Measurements from ENCODE around the gene DMRTC2. TPM values are rescaled to one million over a fixed set of nuclear protein-coding genes. Genes with fewer than 3 reads are reported as not detected.

Gene DMRTC2
- total RNA-seq, 1 donor from 2014 or later: not detected

DNA sequence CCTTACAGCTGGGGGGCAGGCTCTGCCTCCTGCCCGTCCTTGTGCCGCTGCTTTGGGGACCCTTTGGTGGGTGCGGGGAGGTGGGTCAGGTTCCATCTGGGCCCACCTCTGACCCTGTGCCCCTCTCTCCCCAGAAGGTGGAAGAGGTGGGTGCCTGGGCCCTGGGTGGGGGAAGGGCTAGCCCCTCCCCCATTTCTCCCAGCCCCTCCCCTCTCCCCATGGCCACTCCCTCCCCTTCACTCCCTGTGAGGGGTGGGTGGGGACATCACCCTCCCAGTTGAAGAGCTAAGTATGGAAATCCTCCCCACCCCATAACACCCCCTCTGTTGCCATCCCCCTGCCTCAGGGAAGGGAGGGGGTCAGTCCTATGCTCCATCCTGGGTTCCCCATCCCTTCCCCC lies 52.3 kb downstream of the DMRTC2 start:
- DNase-seq (ENCODE audit: low read depth) (no peak), FAIRE-seq (no peak)
- Histone ChIP-seq H3K79me2 (ENCODE audit: insufficient read depth, low read length) (no peaks in the 10 kb centered on the region), H3K9ac (ENCODE audit: low read length) (no peak overlapping the region), H2AFZ (ENCODE audit: low read depth, low read length) (no peak overlapping the region), H3K4me3 (ENCODE audit: insufficient read depth, low read depth, low read length) (no peak overlapping the region), H3K27me3 (ENCODE audit: insufficient read depth, low read length) (no peaks in the 10 kb centered on the region), H3K36me3 (ENCODE audit: insufficient read depth, low read length) (peaks cover 25% of the 10 kb centered on the region), H3K4me2 (ENCODE audit: low read length) (no peak overlapping the region), H4K20me1 (ENCODE audit: insufficient read depth, low read length) (peaks cover 27% of the 10 kb centered on the region), H3K4me1 (ENCODE audit: insufficient read depth, low read length) (no peaks in the 10 kb centered on the region), H3K9me3 (ENCODE audit: insufficient read depth, low read depth, low read length) (no peaks in the 10 kb centered on the region), H3K27ac (ENCODE audit: low read depth, low read length) (no peak overlapping the region)
- no peaks in the 10 kb centered on the region for H3K9me3 Mint-ChIP-seq (ENCODE audit: unreplicated experiment)
- no peaks in the 10 kb centered on the region for H3K27me3 Mint-ChIP-seq (ENCODE audit: low read depth, unreplicated experiment)
- peaks cover 19% of the 10 kb centered on the region for H3K36me3 Mint-ChIP-seq (ENCODE audit: low read depth, unreplicated experiment)
- H3K4me3 Mint-ChIP-seq (ENCODE audit: unreplicated experiment): no peak overlapping the region
- no peak overlapping the region for H3K27ac Mint-ChIP-seq (ENCODE audit: unreplicated experiment)
- no peaks in the 10 kb centered on the region for H3K4me1 Mint-ChIP-seq (ENCODE audit: low read depth, unreplicated experiment)
- TF ChIP-seq, protein P1, sequence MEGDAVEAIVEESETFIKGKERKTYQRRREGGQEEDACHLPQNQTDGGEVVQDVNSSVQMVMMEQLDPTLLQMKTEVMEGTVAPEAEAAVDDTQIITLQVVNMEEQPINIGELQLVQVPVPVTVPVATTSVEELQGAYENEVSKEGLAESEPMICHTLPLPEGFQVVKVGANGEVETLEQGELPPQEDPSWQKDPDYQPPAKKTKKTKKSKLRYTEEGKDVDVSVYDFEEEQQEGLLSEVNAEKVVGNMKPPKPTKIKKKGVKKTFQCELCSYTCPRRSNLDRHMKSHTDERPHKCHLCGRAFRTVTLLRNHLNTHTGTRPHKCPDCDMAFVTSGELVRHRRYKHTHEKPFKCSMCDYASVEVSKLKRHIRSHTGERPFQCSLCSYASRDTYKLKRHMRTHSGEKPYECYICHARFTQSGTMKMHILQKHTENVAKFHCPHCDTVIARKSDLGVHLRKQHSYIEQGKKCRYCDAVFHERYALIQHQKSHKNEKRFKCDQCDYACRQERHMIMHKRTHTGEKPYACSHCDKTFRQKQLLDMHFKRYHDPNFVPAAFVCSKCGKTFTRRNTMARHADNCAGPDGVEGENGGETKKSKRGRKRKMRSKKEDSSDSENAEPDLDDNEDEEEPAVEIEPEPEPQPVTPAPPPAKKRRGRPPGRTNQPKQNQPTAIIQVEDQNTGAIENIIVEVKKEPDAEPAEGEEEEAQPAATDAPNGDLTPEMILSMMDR (IDR thresholded peaks at IDR 0.05; ENCODE audit: insufficient read depth, low read depth, low read length): no peak
- no peak for TF ChIP-seq EZH2 (IDR thresholded peaks at IDR 0.05; ENCODE audit: insufficient read depth, low read length)

DNA sequence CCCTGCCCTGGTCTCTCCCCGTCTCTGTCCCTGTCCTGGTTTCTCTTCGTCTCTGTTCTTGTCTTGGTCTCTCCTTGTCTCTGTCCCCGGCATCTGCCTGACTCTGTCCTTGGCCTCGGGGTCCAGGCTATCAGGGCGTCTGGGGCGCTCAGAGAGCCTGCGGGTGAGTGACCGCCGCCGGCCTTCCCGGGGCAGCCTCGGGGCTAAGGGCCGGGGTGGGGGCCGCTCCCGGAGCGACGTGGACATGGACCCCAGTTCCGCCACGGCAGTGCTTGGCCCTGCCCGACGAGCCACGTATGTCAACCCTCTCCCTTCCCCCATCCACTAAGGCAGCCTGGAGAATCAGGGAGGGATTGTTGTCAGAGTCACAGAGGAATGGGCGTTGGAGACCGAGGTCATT lies 53.0 kb downstream of the DMRTC2 start:
- FAIRE-seq: no peak
- Histone ChIP-seq H3K79me2 (ENCODE audit: insufficient read depth, low read length) (no peaks in the 10 kb centered on the region), H3K4me1 (ENCODE audit: insufficient read depth, low read length) (no peaks in the 10 kb centered on the region), H3K9ac (ENCODE audit: low read length) (no peak overlapping the region), H3K27me3 (ENCODE audit: insufficient read depth, low read length) (no peaks in the 10 kb centered on the region), H3K36me3 (ENCODE audit: insufficient read depth, low read length) (peaks cover 24% of the 10 kb centered on the region), H4K20me1 (ENCODE audit: insufficient read depth, low read length) (peaks cover 23% of the 10 kb centered on the region), H3K9me3 (ENCODE audit: insufficient read depth, low read depth, low read length) (no peaks in the 10 kb centered on the region), H3K4me3 (ENCODE audit: insufficient read depth, low read depth, low read length) (no peak overlapping the region), H3K27ac (ENCODE audit: low read depth, low read length) (no peak overlapping the region), H2AFZ (ENCODE audit: low read depth, low read length) (no peak overlapping the region), H3K4me2 (ENCODE audit: low read length) (no peak overlapping the region)
- DNase-seq (ENCODE audit: low read depth): no peak
- H3K27ac Mint-ChIP-seq (ENCODE audit: unreplicated experiment): no peak overlapping the region
- peaks cover 23% of the 10 kb centered on the region for H3K36me3 Mint-ChIP-seq (ENCODE audit: low read depth, unreplicated experiment)
- H3K4me1 Mint-ChIP-seq (ENCODE audit: low read depth, unreplicated experiment): no peaks in the 10 kb centered on the region
- no peaks in the 10 kb centered on the region for H3K27me3 Mint-ChIP-seq (ENCODE audit: low read depth, unreplicated experiment)
- H3K4me3 Mint-ChIP-seq (ENCODE audit: unreplicated experiment): no peak overlapping the region
- TF ChIP-seq, protein P1 (IDR thresholded peaks at IDR 0.05; ENCODE audit: insufficient read depth, low read depth, low read length): no peak
- no peak for TF ChIP-seq EZH2 (IDR thresholded peaks at IDR 0.05; ENCODE audit: insufficient read depth, low read length)
- H3K9me3 Mint-ChIP-seq (ENCODE audit: unreplicated experiment): no peaks in the 10 kb centered on the region

DNA sequence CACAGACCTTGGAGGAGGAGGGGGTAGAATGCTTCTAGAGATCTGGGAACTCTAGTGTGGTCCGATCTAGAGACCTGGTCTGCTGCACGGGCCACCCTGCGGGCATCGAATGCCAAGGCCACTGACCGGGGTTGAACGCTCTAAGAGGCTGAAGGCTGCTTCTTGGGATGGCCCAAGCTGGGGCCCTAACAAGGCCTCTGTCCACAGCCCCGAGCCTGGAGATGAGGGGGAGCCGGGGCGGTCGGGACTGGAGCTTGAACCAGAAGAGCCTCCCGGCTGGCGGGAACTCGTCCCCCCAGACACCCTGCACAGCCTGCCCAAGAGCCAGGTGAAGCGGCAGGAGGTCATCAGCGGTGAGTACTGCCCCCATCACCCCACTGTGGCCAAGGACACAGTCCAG lies 53.4 kb downstream of the DMRTC2 start:
- Mint-ChIP-seq H3K27me3 (ENCODE audit: low read depth, unreplicated experiment) (no peaks in the 10 kb centered on the region), H3K4me1 (ENCODE audit: low read depth, unreplicated experiment) (no peaks in the 10 kb centered on the region), H3K27ac (ENCODE audit: unreplicated experiment) (no peak overlapping the region), H3K4me3 (ENCODE audit: unreplicated experiment) (no peak overlapping the region), H3K9me3 (ENCODE audit: unreplicated experiment) (no peaks in the 10 kb centered on the region), H3K36me3 (ENCODE audit: low read depth, unreplicated experiment) (peaks cover 23% of the 10 kb centered on the region)
- H3K27me3 ChIP-seq (ENCODE audit: insufficient read depth, low read length): no peaks in the 10 kb centered on the region
- H3K4me3 ChIP-seq (ENCODE audit: insufficient read depth, low read depth, low read length): no peak overlapping the region
- no peak for TF ChIP-seq EZH2 (IDR thresholded peaks at IDR 0.05; ENCODE audit: insufficient read depth, low read length)
- TF ChIP-seq, protein P1 (IDR thresholded peaks at IDR 0.05; ENCODE audit: insufficient read depth, low read depth, low read length): no peak
- H3K27ac ChIP-seq (ENCODE audit: low read depth, low read length): no peak overlapping the region
- H3K36me3 ChIP-seq (ENCODE audit: insufficient read depth, low read length): peaks cover 23% of the 10 kb centered on the region
- H2AFZ ChIP-seq (ENCODE audit: low read depth, low read length): no peak overlapping the region
- H3K4me1 ChIP-seq (ENCODE audit: insufficient read depth, low read length): no peaks in the 10 kb centered on the region
- FAIRE-seq: no peak
- no peaks in the 10 kb centered on the region for H3K79me2 ChIP-seq (ENCODE audit: insufficient read depth, low read length)
- no peak overlapping the region for H3K4me2 ChIP-seq (ENCODE audit: low read length)
- no peaks in the 10 kb centered on the region for H3K9me3 ChIP-seq (ENCODE audit: insufficient read depth, low read depth, low read length)
- DNase-seq (ENCODE audit: low read depth): no peak
- peaks cover 26% of the 10 kb centered on the region for H4K20me1 ChIP-seq (ENCODE audit: insufficient read depth, low read length)
- H3K9ac ChIP-seq (ENCODE audit: low read length): no peak overlapping the region

Small RNA genes lying within 50 kb of the gene (microRNA-seq; reads per million reads assigned to microRNA genes)
- gene MIR6797: 3.8 reads per million, percentile 14 among the genes with 10 or more reads in this experiment

Other genes starting within 250 kb of the DMRTC2 start
- gene CEACAM4, start 218.0 kb upstream of the DMRTC2 start, total RNA-seq: not detected in 2 replicates
- gene CEACAM7, start 156.8 kb upstream of the DMRTC2 start, total RNA-seq: not detected in 2 replicates
- gene CEACAM5, start 136.4 kb upstream of the DMRTC2 start, total RNA-seq: not detected in 2 replicates
- gene CEACAM6, start 89.5 kb upstream of the DMRTC2 start, total RNA-seq: not detected in 2 replicates
- not detected in 2 replicates for gene CEACAM3, start 48.5 kb upstream of the DMRTC2 start, total RNA-seq
- not detected in 2 replicates for gene LYPD4, start 359 bp upstream of the DMRTC2 start, total RNA-seq
- gene RPS19, start 15.2 kb downstream of the DMRTC2 start, total RNA-seq: 2,868 and 3,078 TPM in 2 replicates
- gene CD79A, start 32.2 kb downstream of the DMRTC2 start, total RNA-seq: 0.30 and 0.41 TPM in 2 replicates
- gene ARHGEF1, start 38.1 kb downstream of the DMRTC2 start, total RNA-seq: 69.8 and 73.1 TPM in 2 replicates
- gene ERFL, start 83.4 kb downstream of the DMRTC2 start, total RNA-seq: 0.36 and 0.41 TPM in 2 replicates
- gene RABAC1, start 114.3 kb downstream of the DMRTC2 start, total RNA-seq: 257 and 278 TPM in 2 replicates
- gene ATP1A3, start 149.2 kb downstream of the DMRTC2 start, total RNA-seq: 3.4 and 3.9 TPM in 2 replicates
- gene GRIK5, start 225.2 kb downstream of the DMRTC2 start, total RNA-seq: 9.2 and 12.1 TPM in 2 replicates
- gene ZNF574, start 231.1 kb downstream of the DMRTC2 start, total RNA-seq: 20.0 and 20.2 TPM in 2 replicates